ENCODE data around the gene ETV3L.

DNA sequence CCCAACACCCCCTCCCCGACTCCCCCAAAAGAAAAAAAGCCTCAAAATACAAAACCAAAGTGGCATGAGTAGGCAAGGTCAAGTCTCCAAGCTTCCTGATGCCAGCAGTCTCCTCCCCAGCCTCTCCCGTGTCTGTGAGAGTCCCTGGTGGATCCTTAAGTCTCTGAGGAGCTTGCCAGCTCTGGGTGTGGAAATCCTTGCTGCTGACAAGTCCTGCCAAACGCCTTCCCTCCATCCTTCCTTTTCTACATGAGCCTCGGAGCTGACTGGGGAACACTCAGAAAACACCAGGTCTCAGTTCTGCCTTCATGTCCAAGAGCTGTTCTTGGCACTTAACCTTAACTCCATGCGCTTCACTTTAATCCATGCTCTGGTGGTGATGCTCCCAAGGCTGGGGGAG lies 3.7 kb upstream of the ETV3L start:
- TF ChIP-seq, protein P1, sequence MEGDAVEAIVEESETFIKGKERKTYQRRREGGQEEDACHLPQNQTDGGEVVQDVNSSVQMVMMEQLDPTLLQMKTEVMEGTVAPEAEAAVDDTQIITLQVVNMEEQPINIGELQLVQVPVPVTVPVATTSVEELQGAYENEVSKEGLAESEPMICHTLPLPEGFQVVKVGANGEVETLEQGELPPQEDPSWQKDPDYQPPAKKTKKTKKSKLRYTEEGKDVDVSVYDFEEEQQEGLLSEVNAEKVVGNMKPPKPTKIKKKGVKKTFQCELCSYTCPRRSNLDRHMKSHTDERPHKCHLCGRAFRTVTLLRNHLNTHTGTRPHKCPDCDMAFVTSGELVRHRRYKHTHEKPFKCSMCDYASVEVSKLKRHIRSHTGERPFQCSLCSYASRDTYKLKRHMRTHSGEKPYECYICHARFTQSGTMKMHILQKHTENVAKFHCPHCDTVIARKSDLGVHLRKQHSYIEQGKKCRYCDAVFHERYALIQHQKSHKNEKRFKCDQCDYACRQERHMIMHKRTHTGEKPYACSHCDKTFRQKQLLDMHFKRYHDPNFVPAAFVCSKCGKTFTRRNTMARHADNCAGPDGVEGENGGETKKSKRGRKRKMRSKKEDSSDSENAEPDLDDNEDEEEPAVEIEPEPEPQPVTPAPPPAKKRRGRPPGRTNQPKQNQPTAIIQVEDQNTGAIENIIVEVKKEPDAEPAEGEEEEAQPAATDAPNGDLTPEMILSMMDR (IDR thresholded peaks at IDR 0.05) = no peak
- TF ChIP-seq POLR2A (IDR thresholded peaks at IDR 0.05) = no peak

All from body of pancreas (tissue), 4 donors.